Measurements from ENCODE around the gene SIK2. TPM values are rescaled to one million over a fixed set of nuclear protein-coding genes. Genes with fewer than 3 reads are reported as not detected.
"Not testable (repeated sequence)": the region's sequence is repeated elsewhere in the genome, so short reads cannot be mapped to it uniquely, and the experiment has no call there.

Gene SIK2
- polyA plus RNA-seq, 3 donors, result 20.5 to 30.8 (median 22.2) TPM

- DNase-seq (ENCODE audit: extremely low read depth in 1 of 11, low read depth in 9 of 11, low spot score in 4 of 11), result no peak
Measured at GRCh38 chr11:111639226-111639925, 37.1 kb downstream of the SIK2 start.

GRCh38 chr11:111641339-111642015, 39.2 kb downstream of the SIK2 start:
- no peak for DNase-seq (ENCODE audit: extremely low read depth in 1 of 11, low read depth in 9 of 11, low spot score in 4 of 11)

- no peak for DNase-seq (ENCODE audit: extremely low read depth in 1 of 11, low read depth in 9 of 11, low spot score in 4 of 11)
Measured at GRCh38 chr11:111642542-111642941, 40.3 kb downstream of the SIK2 start.

- DNase-seq (ENCODE audit: extremely low read depth in 1 of 11, low read depth in 9 of 11, low spot score in 4 of 11), result no peak
Measured at GRCh38 chr11:111644922-111645321, 42.7 kb downstream of the SIK2 start.

GRCh38 chr11:111645657-111646316, 43.5 kb downstream of the SIK2 start:
- no peak for DNase-seq (ENCODE audit: extremely low read depth in 1 of 11, low read depth in 9 of 11, low spot score in 4 of 11)

- not testable (repeated sequence) for DNase-seq (ENCODE audit: extremely low read depth in 1 of 11, low read depth in 9 of 11, low spot score in 4 of 11)
Measured at GRCh38 chr11:111651336-111651735, 49.1 kb downstream of the SIK2 start.

GRCh38 chr11:111652184-111652583, 49.9 kb downstream of the SIK2 start:
- DNase-seq (ENCODE audit: extremely low read depth in 1 of 11, low read depth in 9 of 11, low spot score in 4 of 11), result no peak

- no peak for DNase-seq (ENCODE audit: extremely low read depth in 1 of 11, low read depth in 9 of 11, low spot score in 4 of 11)
Measured at GRCh38 chr11:111654601-111655000, 52.4 kb downstream of the SIK2 start.

GRCh38 chr11:111655924-111656323, 53.7 kb downstream of the SIK2 start:
- DNase-seq (ENCODE audit: extremely low read depth in 1 of 11, low read depth in 9 of 11, low spot score in 4 of 11), result no peak

GRCh38 chr11:111657905-111658304, 55.7 kb downstream of the SIK2 start:
- not testable (repeated sequence) for DNase-seq (ENCODE audit: extremely low read depth in 1 of 11, low read depth in 9 of 11, low spot score in 4 of 11)

GRCh38 chr11:111658493-111658892, 56.2 kb downstream of the SIK2 start:
- DNase-seq (ENCODE audit: extremely low read depth in 1 of 11, low read depth in 9 of 11, low spot score in 4 of 11), result not testable (repeated sequence)

- no peak for DNase-seq (ENCODE audit: extremely low read depth in 1 of 11, low read depth in 9 of 11, low spot score in 4 of 11)
Measured at GRCh38 chr11:111659201-111660115, 57.2 kb downstream of the SIK2 start.

GRCh38 chr11:111660822-111661221, 58.6 kb downstream of the SIK2 start:
- DNase-seq (ENCODE audit: extremely low read depth in 1 of 11, low read depth in 9 of 11, low spot score in 4 of 11), result no peak

GRCh38 chr11:111663820-111664219, 61.6 kb downstream of the SIK2 start:
- no peak for DNase-seq (ENCODE audit: extremely low read depth in 1 of 11, low read depth in 9 of 11, low spot score in 4 of 11)

- peak; percentile 44 to 72 (median 59) for DNase-seq (ENCODE audit: extremely low read depth in 1 of 11, low read depth in 9 of 11, low spot score in 4 of 11)
Measured at GRCh38 chr11:111665777-111666176, 63.5 kb downstream of the SIK2 start.

GRCh38 chr11:111668980-111669379, 66.7 kb downstream of the SIK2 start:
- DNase-seq (ENCODE audit: extremely low read depth in 1 of 11, low read depth in 9 of 11, low spot score in 4 of 11), result no peak

GRCh38 chr11:111671383-111671782, 69.1 kb downstream of the SIK2 start:
- no peak for DNase-seq (ENCODE audit: extremely low read depth in 1 of 11, low read depth in 9 of 11, low spot score in 4 of 11)

GRCh38 chr11:111672949-111673348, 70.7 kb downstream of the SIK2 start:
- no peak for DNase-seq (ENCODE audit: extremely low read depth in 1 of 11, low read depth in 9 of 11, low spot score in 4 of 11)

GRCh38 chr11:111674941-111675340, 72.7 kb downstream of the SIK2 start:
- DNase-seq (ENCODE audit: extremely low read depth in 1 of 11, low read depth in 9 of 11, low spot score in 4 of 11), result no peak
